ENCODE data around the gene NAALADL2. TPM values are rescaled to one million over a fixed set of nuclear protein-coding genes. Genes with fewer than 3 reads are reported as not detected.
A peak's percentile ranks its signal among the peaks of the same experiment; 100 is the strongest.

NAALADL2 gene
- total and polyA plus RNA-seq, 2 of the 8 experiments (the other 6 are each of a cell fraction or from before 2014, with no cell fraction given): 0.12 to 0.22 TPM

DNA sequence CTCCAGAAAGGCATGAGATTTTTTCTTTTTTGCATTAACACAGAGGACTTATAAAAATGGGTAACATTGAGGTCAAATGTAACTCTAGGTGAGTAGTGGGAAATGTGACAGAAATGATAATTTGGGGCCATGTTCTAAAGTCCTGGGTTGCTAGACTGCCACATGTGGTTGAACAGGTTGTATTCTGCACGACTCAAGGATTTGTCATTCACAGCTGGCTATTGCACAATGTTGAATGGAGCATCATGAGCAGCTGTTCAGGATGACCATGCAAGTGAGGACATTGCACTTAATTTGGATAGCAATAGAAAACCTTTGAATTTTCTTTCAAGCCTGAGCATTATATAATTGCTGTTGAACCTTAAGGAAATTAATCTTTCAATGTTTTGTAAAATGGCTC lies 396.6 kb downstream of the NAALADL2 start:
- ChIA-PET POLR2A (ENCODE audit: partially characterized antibody) (no interaction called here), CTCF (ENCODE audit: partially characterized antibody) (no interaction called here)
- Histone ChIP-seq H3K27me3 (replicated peaks in 1 of 4; ENCODE audit: control insufficient read depth in 3 of 4, extremely low read depth in 1 of 4, insufficient read depth in 3 of 4, low read length in 3 of 4) (no peaks in the 10 kb centered on the region), H3K79me2 (ENCODE audit: control insufficient read depth in 1 of 2, insufficient read depth in 2 of 2, low read length in 2 of 2) (no peaks in the 10 kb centered on the region), H3K4me2 (ENCODE audit: insufficient read depth in 1 of 2, low read depth in 2 of 2, low read length in 2 of 2) (no peak overlapping the region), H3K23me2 (ENCODE audit: low read depth, low read length) (no peaks in the 10 kb centered on the region; the same call in 1 of the 2 replicates), H4K5ac (ENCODE audit: insufficient read length, low read depth, low read length) (no peak overlapping the region), H3K27ac (ENCODE audit: low read depth, low read length) (no peak overlapping the region), H2BK120ac (replicated peaks; ENCODE audit: low read depth, low read length) (no peak overlapping the region), H3K14ac (ENCODE audit: insufficient read length) (no peak overlapping the region), H3K23ac (ENCODE audit: insufficient read length) (no peak overlapping the region), H3K4me3 (ENCODE audit: extremely low read depth in 1 of 4, insufficient read depth in 2 of 4, low read depth in 3 of 4, low read length in 4 of 4) (no peak overlapping the region), H4K91ac (replicated peaks; ENCODE audit: insufficient read length, low read length) (no peak overlapping the region), H4K8ac (ENCODE audit: extremely low read depth, insufficient read depth, low read length) (no peak overlapping the region), H3K9me3 (ENCODE audit: insufficient read depth in 2 of 2, low read depth in 1 of 2, low read length in 1 of 2) (no peaks in the 10 kb centered on the region), H3K4ac (replicated peaks; ENCODE audit: insufficient read length, low read depth, low read length) (no peak overlapping the region), H2AK5ac (ENCODE audit: low read depth, low read length) (no peak overlapping the region), H3K9ac (replicated peaks in 1 of 4; ENCODE audit: extremely low read depth in 1 of 4, low read depth in 3 of 4, low read length in 3 of 4) (no peak overlapping the region), H3K79me1 (ENCODE audit: low read depth, low read length) (no peaks in the 10 kb centered on the region), H2BK15ac (ENCODE audit: low read length) (no peak overlapping the region), H2AFZ (ENCODE audit: low read length) (no peak overlapping the region), H3K36me3 (ENCODE audit: control insufficient read depth in 2 of 4, insufficient read depth in 4 of 4, low read length in 3 of 4) (no peaks in the 10 kb centered on the region), H2BK20ac (ENCODE audit: low read length) (no peak overlapping the region), H4K20me1 (replicated peaks in 1 of 2; ENCODE audit: control insufficient read depth in 1 of 2, insufficient read depth in 2 of 2, low read length in 2 of 2) (no peaks in the 10 kb centered on the region), H3K4me1 (replicated peaks in 1 of 4; ENCODE audit: control insufficient read depth in 3 of 4, insufficient read depth in 4 of 4, low read length in 3 of 4) (peaks cover 0 to 5% (median 0%) of the 10 kb centered on the region in 4 experiments; a peak in 1 of 7 replicates), H2BK12ac (ENCODE audit: low read depth, low read length) (no peak overlapping the region), H3K56ac (replicated peaks; ENCODE audit: insufficient read length, low read depth, low read length) (no peak overlapping the region), H3K18ac (ENCODE audit: extremely low read depth, low read length) (no peak overlapping the region), H2BK5ac (ENCODE audit: low read depth, low read length) (no peak overlapping the region)
- WGBS, 2 experiments (ENCODE audit: extremely low coverage in 1 of 2, insufficient coverage in 1 of 2, insufficient read length in 1 of 2, insufficient replicate concordance in 2 of 2, low coverage in 1 of 2, low lambda C conversion rate in 2 of 2, missing lambda C conversion rate in 1 of 2): 87% methylated on average over 1 of the region's 1 CpG; no CpG with 5 or more reads in 1 of the 2 experiments
- TF ChIP-seq TAF7 (optimal IDR thresholded peaks at IDR 0.05; ENCODE audit: borderline replicate concordance, low read depth, low read length): no peak
- TF ChIP-seq POLR2AphosphoS5 (IDR thresholded peaks at IDR 0.05; ENCODE audit: low read depth, low read length): no peak
- peak; percentile 52; the same call in 1 of the 2 replicates for TF ChIP-seq CEBPB (IDR thresholded peaks at IDR 0.05; ENCODE audit: low read depth, low read length)
- DNase-seq (ENCODE audit: low read depth in 1 of 2, low spot score in 2 of 2): no peak
- no peak for FAIRE-seq
